ENCODE measurements around the gene PUS1.

GRCh38 chr12:131920902-131921840 lies 7.9 kb upstream of the PUS1 start:
- TF ChIP-seq CTCF (conservative IDR thresholded peaks at IDR 0.05; ENCODE audit: low read depth, low read length) (no peak), RAD21 (IDR thresholded peaks at IDR 0.05; ENCODE audit: low read length) (no peak), POLR2A (IDR thresholded peaks at IDR 0.05; ENCODE audit: low read depth, low read length) (no peak), FOS (IDR thresholded peaks at IDR 0.05; ENCODE audit: low read depth, low read length) (no peak), BHLHE40 (IDR thresholded peaks at IDR 0.05; ENCODE audit: low read depth, low read length) (no peak), MXI1 (IDR thresholded peaks at IDR 0.05; ENCODE audit: borderline replicate concordance, low read depth, low read length) (no peak), RCOR1 (IDR thresholded peaks at IDR 0.05; ENCODE audit: insufficient replicate concordance, low read length) (no peak)

Data from IMR-90 (cell line).